Measurements from ENCODE around the gene AASS.
A peak's percentile ranks its signal among the peaks of the same experiment; 100 is the strongest.

The AASS gene

DNA sequence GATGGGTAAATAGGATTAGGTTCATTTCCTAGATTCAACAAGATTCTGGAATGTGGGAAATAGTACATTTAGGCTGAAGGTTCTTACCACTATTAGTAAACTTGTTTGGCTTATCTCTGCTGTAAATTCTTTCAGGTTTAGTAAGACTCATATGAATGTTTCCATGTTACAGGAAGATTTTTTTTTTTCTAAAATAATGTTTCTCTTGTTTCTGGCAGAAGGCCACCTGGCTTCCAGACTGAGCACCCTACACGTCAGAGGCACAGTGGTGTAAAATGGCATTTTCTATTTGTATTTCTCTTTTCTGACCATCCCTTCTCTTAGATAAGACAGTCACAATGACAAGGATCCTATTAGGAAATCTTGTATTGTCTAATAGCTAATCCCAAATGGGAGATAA, 22.7 kb upstream of the AASS start:
- H2AK5ac ChIP-seq (ENCODE audit: low read length): no peak overlapping the region

DNA sequence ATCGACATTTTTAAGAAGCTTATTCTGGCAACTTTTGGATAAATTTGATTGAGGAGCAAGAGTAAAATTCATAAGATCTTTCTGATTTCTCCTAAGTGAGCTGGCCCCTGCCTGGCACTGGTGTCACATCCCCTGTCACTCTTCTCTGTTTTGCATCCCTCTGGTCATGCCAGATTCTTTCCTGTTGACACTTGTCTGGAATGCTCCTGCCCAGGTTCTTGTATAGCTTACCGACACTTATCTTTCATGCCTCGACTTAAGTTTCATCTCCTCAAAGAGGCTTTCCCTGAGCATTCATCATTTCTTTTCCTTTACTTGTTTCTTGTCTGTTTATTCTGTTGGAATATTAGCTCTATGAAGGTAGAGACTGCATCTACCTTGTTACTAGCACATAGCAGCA, 22.2 kb upstream of the AASS start:
- Histone ChIP-seq H3K23ac (ENCODE audit: low read length) (no peak overlapping the region), H4K5ac (ENCODE audit: low read length) (no peak overlapping the region), H3K27me3 (ENCODE audit: insufficient read depth, low read length, poor library complexity) (no peaks in the 10 kb centered on the region), H3K18ac (ENCODE audit: low read length) (no peak overlapping the region), H4K8ac (ENCODE audit: low read depth, low read length) (no peak overlapping the region), H3K4me2 (ENCODE audit: low read length) (no peak overlapping the region), H3K56ac (ENCODE audit: low read length) (no peak overlapping the region), H3K4me3 (ENCODE audit: low read length) (no peak overlapping the region), H3K4me1 (ENCODE audit: control insufficient read depth, low read depth, low read length) (no peaks in the 10 kb centered on the region), H2BK15ac (replicated peaks; ENCODE audit: low read depth) (no peak overlapping the region), H3K79me1 (ENCODE audit: low read length) (no peaks in the 10 kb centered on the region), H3K27ac (ENCODE audit: low read depth, low read length) (no peak overlapping the region), H3K9ac (ENCODE audit: low read length) (no peak overlapping the region), H3K4ac (ENCODE audit: low read depth, low read length) (no peak overlapping the region), H2BK5ac (ENCODE audit: low read length) (no peak overlapping the region), H2BK120ac (ENCODE audit: low read depth, low read length) (no peak overlapping the region), H2AK5ac (ENCODE audit: low read length) (no peak overlapping the region), H3K79me2 (ENCODE audit: control insufficient read depth, insufficient read depth, low read length) (no peaks in the 10 kb centered on the region), H3K36me3 (ENCODE audit: control insufficient read depth, insufficient read depth, low read length) (no peaks in the 10 kb centered on the region)
- DNase-seq: peak; percentile 43
- no CpG with 5 or more reads among the region's 3 CpGs for WGBS (ENCODE audit: extremely low coverage, insufficient coverage, low lambda C conversion rate)

More for the DNA sequence above, 22.7 kb upstream of the AASS start:
- H2BK120ac ChIP-seq (ENCODE audit: low read depth, low read length): no peak overlapping the region
- H3K36me3 ChIP-seq (ENCODE audit: control insufficient read depth, insufficient read depth, low read length): no peaks in the 10 kb centered on the region
- DNase-seq: no peak
- H3K56ac ChIP-seq (ENCODE audit: low read length): no peak overlapping the region
- H3K9ac ChIP-seq (ENCODE audit: low read length): no peak overlapping the region
- no peak overlapping the region for H4K5ac ChIP-seq (ENCODE audit: low read length)
- no peaks in the 10 kb centered on the region for H3K27me3 ChIP-seq (ENCODE audit: insufficient read depth, low read length, poor library complexity)
- no peaks in the 10 kb centered on the region for H3K4me1 ChIP-seq (ENCODE audit: control insufficient read depth, low read depth, low read length)
- WGBS (ENCODE audit: extremely low coverage, insufficient coverage, low lambda C conversion rate): no CpG with 5 or more reads among the region's 1 CpG
- no peaks in the 10 kb centered on the region for H3K79me1 ChIP-seq (ENCODE audit: low read length)
- H3K27ac ChIP-seq (ENCODE audit: low read depth, low read length): no peak overlapping the region
- H3K4me3 ChIP-seq (ENCODE audit: low read length): no peak overlapping the region
- no peak overlapping the region for H3K4ac ChIP-seq (ENCODE audit: low read depth, low read length)
- H3K4me2 ChIP-seq (ENCODE audit: low read length): no peak overlapping the region
- no peak overlapping the region for H4K8ac ChIP-seq (ENCODE audit: low read depth, low read length)
- H3K23ac ChIP-seq (ENCODE audit: low read length): no peak overlapping the region
- H2BK15ac ChIP-seq (replicated peaks; ENCODE audit: low read depth): no peak overlapping the region
- no peak overlapping the region for H3K18ac ChIP-seq (ENCODE audit: low read length)
- H3K79me2 ChIP-seq (ENCODE audit: control insufficient read depth, insufficient read depth, low read length): no peaks in the 10 kb centered on the region
- H2BK5ac ChIP-seq (ENCODE audit: low read length): no peak overlapping the region

DNA sequence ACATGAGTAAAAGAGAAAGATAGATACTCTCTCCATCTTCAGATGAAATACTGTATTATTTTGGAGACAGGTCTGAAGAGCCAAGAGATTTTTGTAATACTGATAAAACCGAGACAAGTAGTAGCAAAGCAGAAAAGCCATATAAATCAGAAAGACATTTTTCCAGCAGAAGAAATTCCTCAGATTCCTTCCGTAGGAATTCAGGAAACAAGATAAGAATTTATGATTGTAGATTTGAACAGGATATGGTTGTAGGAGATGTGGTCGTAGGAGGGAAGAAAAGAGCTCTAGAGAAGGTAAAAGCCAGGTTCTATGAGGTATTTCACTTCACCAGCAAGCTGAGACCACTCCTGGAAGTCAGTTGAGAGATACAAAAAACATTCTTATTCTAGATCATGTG, 17.6 kb upstream of the AASS start:
- Histone ChIP-seq H3K27ac (ENCODE audit: low read depth, low read length) (no peak overlapping the region), H2BK5ac (ENCODE audit: low read length) (no peak overlapping the region), H3K79me2 (ENCODE audit: control insufficient read depth, insufficient read depth, low read length) (no peaks in the 10 kb centered on the region), H3K56ac (ENCODE audit: low read length) (no peak overlapping the region), H3K18ac (ENCODE audit: low read length) (no peak overlapping the region), H3K9ac (ENCODE audit: low read length) (no peak overlapping the region), H2BK15ac (replicated peaks; ENCODE audit: low read depth) (no peak overlapping the region), H3K4me1 (ENCODE audit: control insufficient read depth, low read depth, low read length) (no peaks in the 10 kb centered on the region), H3K36me3 (ENCODE audit: control insufficient read depth, insufficient read depth, low read length) (no peaks in the 10 kb centered on the region), H3K27me3 (ENCODE audit: insufficient read depth, low read length, poor library complexity) (no peaks in the 10 kb centered on the region), H4K5ac (ENCODE audit: low read length) (no peak overlapping the region), H4K8ac (ENCODE audit: low read depth, low read length) (no peak overlapping the region), H3K23ac (ENCODE audit: low read length) (no peak overlapping the region), H2BK120ac (ENCODE audit: low read depth, low read length) (no peak overlapping the region), H3K4ac (ENCODE audit: low read depth, low read length) (no peak overlapping the region), H3K4me2 (ENCODE audit: low read length) (no peak overlapping the region), H3K4me3 (ENCODE audit: low read length) (no peak overlapping the region), H3K79me1 (ENCODE audit: low read length) (no peaks in the 10 kb centered on the region), H2AK5ac (ENCODE audit: low read length) (no peak overlapping the region)
- WGBS (ENCODE audit: extremely low coverage, insufficient coverage, low lambda C conversion rate): 100% methylated on average over 1 of the region's 3 CpGs
- DNase-seq: peak; percentile 58

DNA sequence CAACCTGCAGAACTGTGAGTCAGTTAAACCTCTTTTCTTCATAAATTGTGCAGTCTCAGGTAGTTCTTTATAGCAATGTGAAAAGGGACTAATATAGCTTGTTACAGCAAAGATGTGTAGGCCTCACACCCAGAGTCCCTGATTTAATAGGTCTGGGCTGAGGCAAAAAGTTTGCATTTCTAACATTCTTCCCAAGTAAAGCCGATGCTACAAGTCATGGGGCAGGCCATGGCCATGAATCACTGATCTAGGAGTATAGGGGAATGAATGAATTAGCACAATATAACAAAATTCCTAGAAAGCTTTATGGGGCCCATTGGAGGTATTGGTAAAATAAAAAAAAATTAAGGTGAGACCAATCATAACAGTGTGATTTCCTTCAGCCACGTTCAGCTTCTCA, 11.5 kb upstream of the AASS start:
- H3K27ac ChIP-seq (ENCODE audit: low read depth, low read length): no peak overlapping the region
- no peaks in the 10 kb centered on the region for H3K79me2 ChIP-seq (ENCODE audit: control insufficient read depth, insufficient read depth, low read length)

DNA sequence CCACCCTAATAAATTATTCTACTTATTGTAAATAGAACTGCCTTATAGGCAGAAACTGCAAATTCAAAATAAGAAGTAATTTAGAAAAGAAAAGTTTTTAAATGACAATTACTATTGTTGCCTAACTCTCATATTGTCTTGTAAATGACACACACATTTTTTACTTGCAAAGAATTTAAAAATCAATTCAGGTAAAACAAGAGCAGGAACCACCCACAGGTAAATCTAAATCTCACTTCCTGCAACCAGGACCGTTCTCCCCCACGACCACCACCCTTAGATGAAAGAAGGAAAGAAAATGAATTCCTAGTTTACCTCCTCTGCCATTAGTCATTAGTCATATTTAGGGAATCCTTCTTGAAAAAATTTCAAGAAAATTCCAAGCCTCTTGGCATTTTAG, 4.8 kb upstream of the AASS start:
- no CpG with 5 or more reads among the region's 2 CpGs for WGBS (ENCODE audit: extremely low coverage, insufficient coverage, low lambda C conversion rate)

More for the DNA sequence above, 11.5 kb upstream of the AASS start:
- Histone ChIP-seq H3K36me3 (ENCODE audit: control insufficient read depth, insufficient read depth, low read length) (no peaks in the 10 kb centered on the region), H3K9ac (ENCODE audit: low read length) (no peak overlapping the region), H4K5ac (ENCODE audit: low read length) (no peak overlapping the region), H3K4me1 (ENCODE audit: control insufficient read depth, low read depth, low read length) (no peaks in the 10 kb centered on the region), H2BK5ac (ENCODE audit: low read length) (no peak overlapping the region), H2BK15ac (replicated peaks; ENCODE audit: low read depth) (no peak overlapping the region), H3K23ac (ENCODE audit: low read length) (no peak overlapping the region), H3K56ac (ENCODE audit: low read length) (no peak overlapping the region), H4K8ac (ENCODE audit: low read depth, low read length) (no peak overlapping the region), H3K4me2 (ENCODE audit: low read length) (no peak overlapping the region), H3K79me1 (ENCODE audit: low read length) (no peaks in the 10 kb centered on the region), H2AK5ac (ENCODE audit: low read length) (no peak overlapping the region), H3K27me3 (ENCODE audit: insufficient read depth, low read length, poor library complexity) (no peaks in the 10 kb centered on the region), H3K4ac (ENCODE audit: low read depth, low read length) (no peak overlapping the region), H2BK120ac (ENCODE audit: low read depth, low read length) (no peak overlapping the region), H3K4me3 (ENCODE audit: low read length) (no peak overlapping the region), H3K18ac (ENCODE audit: low read length) (no peak overlapping the region)
- peak; percentile 27 for DNase-seq
- WGBS (ENCODE audit: extremely low coverage, insufficient coverage, low lambda C conversion rate): no CpG with 5 or more reads among the region's 2 CpGs

DNA sequence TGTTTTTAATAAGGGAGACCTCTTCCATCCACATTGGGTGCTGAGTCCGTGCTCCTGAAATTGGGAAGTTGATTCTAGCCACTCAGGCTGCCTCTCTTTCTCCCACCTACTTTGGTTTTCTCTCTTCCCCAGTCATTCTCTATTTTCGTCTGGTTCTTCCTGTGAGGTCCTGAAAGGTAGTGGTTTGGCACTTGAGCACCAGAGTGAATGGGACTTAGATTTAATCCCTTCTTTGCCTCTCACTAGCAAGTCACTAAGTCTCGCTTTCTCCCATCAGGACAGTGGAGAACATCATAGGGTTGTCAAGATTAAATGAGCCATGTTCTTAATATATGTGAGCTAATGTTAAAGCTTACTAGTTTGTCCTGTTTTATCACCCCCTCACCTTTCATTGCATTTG, 4.0 kb upstream of the AASS start:
- no peak for DNase-seq
- Histone ChIP-seq H3K18ac (ENCODE audit: low read length) (no peak overlapping the region), H3K79me1 (ENCODE audit: low read length) (no peaks in the 10 kb centered on the region), H3K23ac (ENCODE audit: low read length) (no peak overlapping the region), H2BK15ac (replicated peaks; ENCODE audit: low read depth) (no peak overlapping the region), H2BK5ac (ENCODE audit: low read length) (no peak overlapping the region), H3K27ac (ENCODE audit: low read depth, low read length) (no peak overlapping the region), H3K4ac (ENCODE audit: low read depth, low read length) (no peak overlapping the region), H3K27me3 (ENCODE audit: insufficient read depth, low read length, poor library complexity) (no peaks in the 10 kb centered on the region), H3K36me3 (ENCODE audit: control insufficient read depth, insufficient read depth, low read length) (no peaks in the 10 kb centered on the region), H4K8ac (ENCODE audit: low read depth, low read length) (no peak overlapping the region), H3K79me2 (ENCODE audit: control insufficient read depth, insufficient read depth, low read length) (peaks cover 4% of the 10 kb centered on the region), H2AK5ac (ENCODE audit: low read length) (no peak overlapping the region), H3K56ac (ENCODE audit: low read length) (no peak overlapping the region), H3K4me3 (ENCODE audit: low read length) (no peak overlapping the region), H3K4me1 (ENCODE audit: control insufficient read depth, low read depth, low read length) (peaks cover 2% of the 10 kb centered on the region), H3K4me2 (ENCODE audit: low read length) (no peak overlapping the region), H3K9ac (ENCODE audit: low read length) (no peak overlapping the region), H4K5ac (ENCODE audit: low read length) (no peak overlapping the region), H2BK120ac (ENCODE audit: low read depth, low read length) (no peak overlapping the region)
- WGBS (ENCODE audit: extremely low coverage, insufficient coverage, low lambda C conversion rate): no CpG with 5 or more reads among the region's 3 CpGs

More for the DNA sequence above, 4.8 kb upstream of the AASS start:
- Histone ChIP-seq H3K4ac (ENCODE audit: low read depth, low read length) (no peak overlapping the region), H3K18ac (ENCODE audit: low read length) (no peak overlapping the region), H3K79me2 (ENCODE audit: control insufficient read depth, insufficient read depth, low read length) (no peaks in the 10 kb centered on the region), H3K4me1 (ENCODE audit: control insufficient read depth, low read depth, low read length) (peaks cover 2% of the 10 kb centered on the region), H3K9ac (ENCODE audit: low read length) (no peak overlapping the region), H2AK5ac (ENCODE audit: low read length) (no peak overlapping the region), H3K27me3 (ENCODE audit: insufficient read depth, low read length, poor library complexity) (no peaks in the 10 kb centered on the region), H3K27ac (ENCODE audit: low read depth, low read length) (no peak overlapping the region), H3K4me2 (ENCODE audit: low read length) (no peak overlapping the region), H3K4me3 (ENCODE audit: low read length) (no peak overlapping the region), H3K56ac (ENCODE audit: low read length) (no peak overlapping the region), H3K23ac (ENCODE audit: low read length) (no peak overlapping the region), H2BK5ac (ENCODE audit: low read length) (no peak overlapping the region), H4K5ac (ENCODE audit: low read length) (no peak overlapping the region), H3K79me1 (ENCODE audit: low read length) (no peaks in the 10 kb centered on the region), H2BK120ac (ENCODE audit: low read depth, low read length) (no peak overlapping the region), H3K36me3 (ENCODE audit: control insufficient read depth, insufficient read depth, low read length) (no peaks in the 10 kb centered on the region), H4K8ac (ENCODE audit: low read depth, low read length) (no peak overlapping the region), H2BK15ac (replicated peaks; ENCODE audit: low read depth) (no peak overlapping the region)
- no peak for DNase-seq

Measured in mesendoderm (in vitro differentiated cells).